Stimulated activated CD4-positive, alpha-beta T cell treated with anti-CD3 and anti-CD28 coated beads, Interleukin-2, amount 100 ng/mL, for 48 hours (primary cell): ENCODE measurements around the gene POGZ.
"Not testable (repeated sequence)": the region's sequence is repeated elsewhere in the genome, so short reads cannot be mapped to it uniquely, and the experiment has no call there.

Source experiments
- DNase-seq, 2 donors: peaks; one replicate each; pipeline ENCODE4 v3.0.0-alpha.2; 2020

The POGZ gene

DNA sequence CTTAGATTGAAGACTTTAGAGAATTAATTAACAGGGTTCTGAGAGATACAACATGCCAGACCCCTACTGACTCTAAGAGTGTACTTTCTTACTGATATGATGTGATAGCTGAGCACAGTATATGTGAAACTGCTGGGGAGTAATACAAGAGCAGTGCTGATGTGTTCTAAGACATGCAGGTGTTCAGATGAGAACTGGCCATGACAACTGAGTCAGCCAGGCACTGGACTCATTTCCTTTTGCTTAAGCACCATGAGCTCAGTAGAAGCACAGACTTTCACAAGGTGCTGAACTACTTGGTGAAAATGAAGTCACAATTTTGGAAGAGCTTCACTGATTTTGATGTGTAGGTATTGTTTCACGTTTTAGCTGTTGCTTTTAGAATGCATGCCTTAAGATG lies 15.9 kb upstream of the POGZ start:
- no peak for DNase-seq

DNA sequence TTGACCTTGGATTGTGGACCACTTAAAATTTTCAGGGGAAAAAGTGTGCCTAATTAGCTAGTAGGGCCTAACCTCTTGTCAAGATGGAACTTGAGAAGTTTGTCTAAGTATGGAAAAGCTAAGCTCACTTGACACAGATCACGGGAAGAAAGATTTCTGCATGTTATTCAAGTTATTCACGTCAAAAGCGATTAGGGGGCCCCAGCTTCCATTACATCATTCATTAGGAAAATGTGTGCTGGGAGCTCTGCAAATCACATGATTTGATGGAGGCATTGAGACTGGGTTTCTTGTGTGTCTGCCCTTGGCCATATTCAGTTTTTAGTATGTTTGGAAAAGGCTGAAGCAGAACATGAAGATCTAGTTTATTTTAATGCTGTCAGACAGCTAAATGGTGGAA lies 15.5 kb upstream of the POGZ start:
- no peak for DNase-seq

DNA sequence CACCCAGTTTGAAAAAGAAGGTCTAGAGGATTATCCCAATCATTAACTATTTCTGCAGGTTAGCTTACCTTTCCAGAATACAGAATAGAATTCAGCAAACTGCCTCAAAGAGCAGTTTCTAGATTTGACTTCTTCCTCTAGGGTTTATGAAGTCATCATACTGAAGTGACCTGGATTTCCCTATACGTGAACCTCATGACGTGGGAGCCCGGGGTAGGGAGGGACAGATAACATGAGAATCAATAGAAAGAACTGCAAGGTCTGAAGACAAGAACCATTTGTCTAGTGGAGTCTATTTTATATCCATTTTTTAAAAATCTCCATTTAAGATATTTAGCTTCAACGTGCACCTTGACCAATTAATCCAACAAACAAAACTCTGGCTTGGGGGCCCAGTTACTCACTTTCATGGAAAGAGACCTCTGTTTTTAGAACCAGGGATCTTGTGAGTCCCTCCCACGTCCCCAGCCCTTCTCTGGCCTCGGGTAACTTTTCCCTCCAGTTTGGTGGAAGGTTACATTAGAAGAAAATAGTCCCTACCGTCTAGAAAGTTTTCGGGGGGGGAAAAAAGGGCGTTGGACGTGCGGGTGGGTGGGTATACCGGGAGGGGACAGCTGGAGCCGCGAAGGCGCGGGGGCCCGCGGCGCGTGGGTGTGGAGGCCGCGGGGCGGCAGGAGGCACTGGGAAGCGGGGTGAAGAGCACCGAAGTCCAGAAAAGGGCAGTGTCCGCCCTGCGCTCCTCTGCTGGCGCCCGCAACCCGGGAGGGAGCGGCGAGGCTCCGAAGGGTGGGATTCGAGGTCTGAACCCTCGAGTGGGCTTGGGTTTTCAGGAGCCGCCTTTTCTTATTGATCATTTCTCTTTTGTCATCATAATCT lies 13.8 kb upstream of the POGZ start:
- peak in 1 of 2 donors; percentile 11 for DNase-seq

DNA sequence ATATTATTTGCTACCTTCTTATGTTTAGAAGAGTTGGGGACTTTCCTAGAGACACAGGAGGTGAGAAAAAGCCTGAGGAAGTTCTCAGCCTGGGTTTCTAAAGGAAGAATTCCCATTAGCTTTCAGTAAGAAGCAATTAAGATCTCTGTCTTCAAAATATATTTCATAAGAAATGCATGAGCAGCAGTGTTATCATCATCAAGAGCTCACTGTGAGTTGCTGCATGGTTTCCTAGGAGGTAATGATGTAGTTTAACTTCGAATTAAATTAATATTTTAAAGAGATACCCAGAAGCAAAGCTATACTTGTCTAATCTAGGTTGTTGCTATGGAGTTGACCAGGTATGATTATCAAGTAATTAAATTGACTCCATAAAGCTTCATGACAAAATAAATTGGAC lies 5.7 kb upstream of the POGZ start:
- no peak for DNase-seq

DNA sequence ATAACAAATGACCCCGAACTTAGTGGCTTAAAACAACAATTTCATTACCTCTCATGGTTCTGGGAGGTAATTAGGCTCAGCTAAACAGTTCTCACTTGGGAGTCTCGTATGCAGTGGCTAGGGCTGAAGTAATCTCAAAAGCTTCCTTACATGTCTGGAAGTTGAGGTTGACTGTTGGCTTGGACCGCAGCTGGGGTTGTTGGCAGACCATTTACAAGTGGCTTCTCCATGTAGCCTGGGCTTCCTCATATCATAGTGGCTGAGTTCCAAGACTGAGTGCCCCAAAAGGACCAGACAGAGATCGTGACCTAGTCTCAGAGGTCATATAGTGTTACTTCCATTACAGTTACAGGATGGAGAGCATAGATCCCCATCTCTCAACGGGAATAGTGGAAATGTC lies 2.4 kb upstream of the POGZ start:
- DNase-seq = no peak

DNA sequence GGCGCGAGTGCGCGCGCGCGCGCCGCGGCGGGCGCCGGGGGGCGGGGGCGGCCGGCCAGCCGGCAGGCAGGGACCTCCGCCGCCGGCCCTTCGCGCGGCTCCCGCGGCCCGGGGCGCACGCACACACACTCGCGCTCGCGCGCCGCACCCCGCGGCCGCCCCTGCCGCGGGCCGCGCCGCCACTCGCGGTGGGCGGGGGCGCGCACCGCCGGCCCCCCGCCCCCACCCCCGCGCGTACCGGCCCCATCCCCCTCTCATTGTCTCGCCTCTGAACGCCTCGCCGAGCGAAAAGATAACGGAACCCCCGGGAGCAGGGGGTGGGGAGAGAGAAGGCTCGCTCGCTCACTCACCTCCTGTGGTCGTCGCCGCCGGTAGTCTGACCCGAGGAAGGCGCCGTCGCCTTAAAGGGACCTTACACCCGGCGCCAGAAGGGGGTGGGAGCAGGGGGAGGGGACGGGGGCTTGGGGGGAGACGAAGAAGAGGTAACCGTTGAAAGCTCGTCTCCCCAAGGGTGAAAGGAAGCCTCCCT lies 428 bp downstream of the POGZ start:
- DNase-seq = peak; percentile 25 to 37

DNA sequence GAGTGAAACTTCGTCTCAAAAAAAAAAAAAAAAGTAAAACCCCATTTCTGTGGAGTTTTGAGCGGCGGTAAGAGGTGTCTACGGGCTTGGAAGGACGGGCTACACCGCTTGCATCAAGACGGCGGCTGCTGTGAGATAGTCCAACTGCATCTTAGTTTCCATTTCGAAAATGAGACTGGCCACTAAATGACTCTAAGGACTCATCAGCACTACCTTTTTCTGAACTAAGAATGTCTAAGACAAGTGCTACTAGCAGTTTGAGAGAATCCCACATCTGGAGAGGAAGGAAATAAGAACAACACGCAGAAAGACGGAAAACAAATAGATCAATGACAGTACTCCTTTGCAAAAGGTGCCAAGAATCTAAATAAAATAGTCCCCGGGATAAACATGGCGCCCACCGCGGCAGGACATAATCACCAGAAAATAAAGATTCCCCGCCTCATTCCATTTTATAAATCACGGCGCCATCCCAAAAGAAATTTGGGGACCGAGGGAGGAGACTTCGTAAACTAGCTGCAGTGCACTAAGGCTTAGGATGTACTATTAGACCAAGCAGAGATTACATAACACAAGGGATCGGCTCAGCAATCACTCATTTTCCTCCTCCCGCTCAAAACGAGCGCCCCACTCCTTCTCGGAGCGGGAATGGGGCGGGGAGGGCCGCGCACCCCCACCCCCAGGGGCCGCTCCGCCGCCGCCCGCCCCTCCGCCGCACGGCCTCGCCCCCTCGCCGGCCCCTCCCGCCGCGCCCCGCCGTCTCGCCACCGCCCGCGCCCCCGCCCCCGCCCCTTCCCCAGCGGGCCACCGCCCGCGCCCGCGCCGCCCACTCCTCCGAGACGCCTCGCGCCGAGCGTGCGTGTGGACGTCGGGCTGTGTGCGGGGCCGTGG lies 1.1 kb downstream of the POGZ start:
- peak; percentile 31 to 36 for DNase-seq

DNA sequence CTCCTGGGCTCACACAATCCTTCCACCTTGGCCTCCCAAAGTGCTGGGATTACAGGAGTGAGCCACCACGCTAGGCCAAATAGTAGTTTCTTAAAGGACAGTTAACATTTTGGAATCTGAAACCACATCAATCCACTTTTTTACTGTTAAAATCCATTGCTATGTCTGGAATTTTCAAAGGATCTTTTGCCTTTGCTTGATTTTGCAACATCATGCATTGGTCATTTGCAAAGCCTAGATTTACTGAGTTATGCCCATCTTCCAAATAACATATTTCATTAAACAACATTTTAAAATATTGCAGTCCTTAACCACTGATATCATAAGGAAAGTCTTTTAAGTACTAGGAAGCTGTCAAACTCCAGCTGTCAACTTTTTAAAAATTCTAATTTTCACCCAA lies 3.3 kb downstream of the POGZ start:
- no peak for DNase-seq

DNA sequence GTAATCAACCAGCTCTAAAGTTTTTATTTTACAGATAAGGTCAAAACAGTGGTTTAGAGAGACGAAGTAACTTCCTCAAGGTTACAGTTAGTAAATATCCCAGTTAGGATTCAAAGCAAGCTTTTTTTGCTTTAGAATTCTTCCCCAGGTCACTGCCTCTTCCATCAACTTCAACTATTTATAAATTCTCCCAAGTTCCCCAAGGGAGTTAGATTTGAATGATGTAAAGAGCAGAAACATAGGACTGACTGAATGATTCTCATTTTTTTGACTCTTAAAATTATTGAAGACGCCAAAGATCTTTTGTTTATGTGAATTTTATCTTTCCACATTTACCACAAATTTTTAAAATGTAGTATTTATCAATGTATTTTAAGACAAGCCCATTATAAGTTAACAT lies 4.1 kb downstream of the POGZ start:
- DNase-seq = no peak

DNA sequence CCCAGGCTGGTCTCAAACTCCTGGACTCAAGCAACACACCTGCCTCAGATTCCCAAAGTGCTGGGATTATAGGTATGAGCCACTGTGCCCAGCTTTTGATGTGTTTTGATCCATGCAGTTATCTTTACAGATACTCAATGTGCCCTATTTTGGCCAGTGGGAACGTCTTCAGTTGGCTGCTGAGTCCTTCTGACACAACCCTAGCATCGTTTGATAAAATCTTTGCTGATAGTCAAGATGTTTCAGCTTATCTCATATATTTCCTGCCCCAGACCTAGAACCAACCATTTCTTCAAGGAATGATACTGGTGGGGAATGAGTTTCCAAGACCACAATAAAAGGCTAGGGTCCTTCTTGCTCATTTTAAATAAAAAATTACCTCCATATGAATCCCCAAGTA lies 11.6 kb downstream of the POGZ start:
- no peak for DNase-seq

DNA sequence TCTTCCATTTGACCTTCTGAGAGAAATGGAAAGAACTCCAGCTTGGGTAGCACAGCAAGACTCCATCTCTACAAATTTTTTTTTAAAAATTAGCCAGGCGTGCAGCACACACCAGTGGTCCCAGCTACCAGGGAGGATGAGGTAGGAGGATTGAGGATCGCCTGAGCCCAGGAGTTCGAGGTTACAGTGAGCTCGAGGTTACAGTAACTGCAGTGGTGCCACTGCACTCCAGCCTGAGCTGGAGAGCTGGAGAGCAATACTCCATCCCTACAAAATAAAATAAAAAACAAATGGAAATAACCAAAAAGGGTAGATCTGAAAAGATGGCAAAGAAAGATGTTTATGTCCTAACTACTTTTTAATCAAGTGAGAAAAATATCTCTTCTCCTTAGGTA lies 14.5 kb downstream of the POGZ start:
- DNase-seq = no peak

DNA sequence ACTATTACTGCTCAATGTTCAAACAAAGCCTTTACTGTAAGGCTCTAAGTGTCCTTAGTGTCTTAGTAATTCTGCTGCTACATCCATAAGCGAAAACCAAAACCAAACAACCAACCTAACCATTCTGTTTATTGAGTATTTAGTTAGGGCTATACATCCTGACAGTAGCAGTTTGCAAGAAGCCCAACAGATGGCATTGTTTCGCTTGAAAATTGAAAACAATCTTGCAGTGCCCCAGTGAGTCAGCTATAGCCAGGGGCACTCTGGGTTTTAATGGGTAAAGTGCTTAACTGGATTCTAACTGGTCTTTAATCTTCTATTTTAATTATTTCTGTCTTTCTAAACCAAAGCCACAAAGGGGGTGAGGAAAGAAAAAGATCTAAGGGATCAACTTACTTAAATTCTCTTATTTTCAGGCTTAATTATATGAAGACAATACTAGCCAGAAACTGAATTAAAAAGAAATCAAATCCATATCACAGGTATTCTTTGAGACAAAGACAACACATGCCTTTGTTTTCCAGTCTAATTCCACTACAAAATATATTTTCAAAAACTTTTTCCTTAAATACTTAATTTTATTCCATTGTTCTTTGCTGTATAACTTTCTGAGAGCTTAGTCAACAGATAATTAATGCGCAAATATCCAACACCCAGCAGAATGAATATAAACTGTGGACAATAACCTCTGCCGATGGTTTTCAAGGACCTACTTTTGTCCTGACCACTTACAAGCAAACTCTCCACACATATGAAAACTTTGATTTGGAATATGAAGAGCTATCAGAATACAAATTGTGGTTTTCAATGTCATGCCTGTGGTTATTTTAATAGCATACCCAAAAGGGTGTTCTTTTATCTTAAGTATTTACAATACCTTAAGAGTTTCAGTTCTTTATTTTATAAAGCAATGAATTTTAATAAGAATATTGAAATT lies 15.2 kb downstream of the POGZ start:
- DNase-seq = peak; percentile 54 to 67

DNA sequence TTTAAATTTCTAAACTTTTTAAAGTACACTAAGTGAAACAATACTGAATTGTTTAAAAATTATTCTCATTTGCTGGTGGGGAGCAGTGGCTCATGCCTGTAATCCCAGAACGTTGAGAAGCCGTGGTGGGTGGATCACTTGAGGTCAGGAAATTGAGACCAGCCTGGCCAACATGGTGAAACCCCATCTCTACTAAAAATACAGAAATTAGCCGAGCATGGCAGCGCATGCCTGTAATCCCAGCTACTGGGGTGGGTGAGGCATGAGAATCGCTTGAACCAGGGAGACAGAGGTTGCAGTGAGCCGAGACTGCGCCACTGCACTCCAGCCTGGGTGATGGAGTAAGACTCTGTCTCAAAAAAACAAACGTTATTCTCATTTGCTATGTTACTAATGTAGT lies 21.9 kb downstream of the POGZ start:
- DNase-seq = not testable (repeated sequence)

DNA sequence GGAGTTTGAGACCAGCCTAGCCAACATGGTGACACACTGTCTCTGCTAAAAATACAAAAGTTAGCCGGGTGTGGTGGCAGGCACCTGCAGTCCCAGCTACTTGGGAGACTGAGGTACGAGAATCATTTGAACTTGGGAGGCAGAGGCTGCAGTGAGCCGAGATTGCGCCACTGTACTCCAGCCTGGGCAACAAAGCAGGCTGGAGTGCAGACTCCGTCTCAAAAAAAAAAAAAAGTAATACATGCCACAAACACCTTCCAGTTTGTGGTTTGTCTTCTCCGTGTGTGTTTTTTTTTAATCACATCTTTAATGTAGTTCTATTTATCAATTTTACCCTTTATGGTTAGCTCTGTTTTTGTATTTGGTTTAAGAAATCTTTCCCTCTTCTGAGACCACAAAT lies 22.3 kb downstream of the POGZ start:
- DNase-seq = no peak

DNA sequence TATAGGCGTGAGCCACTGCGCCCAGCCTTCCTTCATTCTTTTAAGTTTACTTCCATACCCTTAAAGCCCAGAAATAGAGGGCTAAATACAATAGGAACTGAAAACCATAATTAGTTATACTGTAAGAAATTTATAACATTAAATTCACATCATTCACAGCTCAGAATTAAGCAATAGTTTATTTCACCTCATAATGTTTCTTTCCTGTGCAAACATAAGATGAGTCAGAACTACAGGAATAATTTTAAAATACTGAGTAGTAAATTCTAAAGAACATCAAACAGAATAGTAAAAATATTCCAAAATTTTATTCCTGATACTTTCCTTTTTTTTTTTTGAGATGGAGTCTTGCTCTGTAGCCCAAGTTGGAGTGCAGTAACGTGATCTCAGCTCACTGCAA lies 24.1 kb downstream of the POGZ start:
- DNase-seq = no peak

DNA sequence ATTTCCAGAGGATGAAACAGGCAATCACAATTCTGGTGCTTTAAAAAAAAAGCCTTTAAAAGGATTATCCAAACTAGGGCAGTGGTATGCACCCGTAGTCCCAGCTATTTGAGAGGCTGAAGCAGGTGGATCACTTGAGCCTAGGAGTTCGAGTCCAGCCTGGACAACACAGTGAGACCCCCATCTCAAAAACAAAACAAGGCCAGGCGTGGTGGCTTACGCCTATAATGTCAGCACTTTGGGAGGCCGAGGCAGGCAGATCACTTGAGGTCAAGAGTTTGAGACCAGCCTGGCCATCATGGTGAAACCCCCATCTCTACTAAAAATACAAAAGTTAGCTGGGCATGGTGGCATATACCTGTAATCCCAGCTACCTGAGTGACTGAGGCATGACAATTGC lies 25.5 kb downstream of the POGZ start:
- DNase-seq = not testable (repeated sequence)

DNA sequence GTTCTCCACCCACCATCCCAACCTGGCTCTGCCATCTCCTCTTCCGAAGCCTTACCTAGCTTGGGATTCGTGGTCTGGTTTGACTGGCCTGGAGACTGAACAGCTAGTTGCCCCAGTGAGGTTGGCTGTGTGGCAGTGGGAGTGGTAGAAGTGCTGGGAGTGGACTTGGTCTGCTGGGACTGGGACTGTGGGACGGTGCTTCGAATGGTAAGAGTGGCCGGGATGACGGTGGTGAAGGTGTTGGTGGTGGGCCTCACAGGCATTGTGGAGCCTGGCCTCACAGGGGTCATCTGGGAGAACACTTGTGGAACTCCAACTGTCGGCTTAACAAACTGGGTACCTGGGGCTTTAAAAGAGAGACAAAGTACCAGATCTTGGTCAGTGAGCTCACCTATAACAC lies 31.2 kb downstream of the POGZ start:
- DNase-seq = no peak

DNA sequence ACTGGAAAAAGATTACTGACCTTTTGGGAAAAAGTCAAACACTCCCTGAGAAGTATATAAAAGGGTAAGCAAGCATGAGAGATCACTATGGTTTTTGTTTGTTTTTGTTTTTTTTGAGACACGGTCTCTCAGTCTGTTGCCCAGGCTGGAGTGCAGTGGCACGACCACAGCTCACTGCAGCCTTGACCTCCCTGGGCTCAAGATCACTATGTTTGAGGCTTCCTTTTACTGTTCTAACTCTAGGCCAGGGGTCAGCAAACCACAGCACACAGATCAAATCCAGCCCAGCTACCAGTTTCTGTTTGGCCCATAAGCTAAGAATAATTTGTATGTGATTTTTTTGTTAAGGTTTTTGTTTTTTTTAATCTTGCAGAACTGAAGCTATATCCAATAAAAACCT lies 34.2 kb downstream of the POGZ start:
- no peak for DNase-seq

DNA sequence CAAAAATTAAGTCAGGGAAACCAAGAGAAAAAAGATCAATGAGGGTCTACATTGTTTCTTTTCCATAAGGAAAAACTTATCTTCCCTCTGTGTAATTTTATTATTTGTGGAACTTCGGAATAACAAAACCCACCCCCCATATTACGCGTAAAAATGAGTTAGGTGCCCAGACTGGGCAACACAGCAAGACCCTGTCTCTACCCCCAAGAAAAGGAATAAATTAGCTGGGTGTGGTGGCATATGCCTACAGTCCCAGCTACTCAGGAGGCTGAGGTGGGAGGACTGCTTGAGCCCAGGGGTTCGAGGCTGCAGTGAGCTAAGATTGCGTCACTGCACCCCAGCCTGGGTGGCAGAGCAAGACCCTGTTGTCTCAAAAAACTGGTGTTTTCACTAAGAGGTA lies 39.5 kb downstream of the POGZ start:
- DNase-seq = no peak

DNA sequence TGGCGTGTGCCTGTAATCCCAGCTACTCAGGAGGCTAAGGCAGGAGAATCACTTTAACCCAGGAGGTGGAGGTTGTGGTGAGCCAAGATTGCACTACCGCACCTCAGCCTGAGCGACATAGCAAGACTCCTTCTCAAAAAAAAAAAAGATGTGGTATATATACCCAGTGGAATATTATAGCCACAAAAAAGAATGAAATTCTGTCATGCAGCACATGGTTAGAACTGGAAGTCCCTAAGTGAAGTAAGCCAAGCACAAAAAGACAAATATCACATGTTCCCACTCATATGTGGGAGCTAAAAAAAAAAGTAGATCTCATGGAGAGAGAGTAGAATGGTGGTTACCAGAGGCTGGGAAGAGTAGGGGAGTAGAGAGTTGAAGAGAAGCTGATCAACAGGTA lies 41.2 kb downstream of the POGZ start:
- DNase-seq = no peak

DNA sequence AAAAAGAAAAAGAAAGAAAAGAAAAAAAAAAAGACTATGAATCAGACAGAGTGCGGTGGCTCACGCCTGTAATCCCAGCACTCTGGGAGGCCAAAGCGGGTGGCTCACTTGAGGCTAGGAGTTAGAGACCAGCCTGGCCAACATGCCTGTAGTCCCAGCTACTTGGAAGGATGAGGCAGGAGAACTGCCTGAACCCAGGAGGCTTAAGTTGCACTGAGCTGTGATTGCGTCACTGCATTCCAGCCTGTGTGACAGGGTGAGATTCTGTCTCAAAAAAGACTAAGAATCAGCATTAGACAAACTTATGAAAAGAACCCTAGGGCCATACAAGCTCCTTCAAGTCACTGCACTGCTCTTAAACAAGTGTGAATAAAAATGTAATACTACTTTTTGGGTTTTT lies 43.1 kb downstream of the POGZ start:
- DNase-seq = no peak

DNA sequence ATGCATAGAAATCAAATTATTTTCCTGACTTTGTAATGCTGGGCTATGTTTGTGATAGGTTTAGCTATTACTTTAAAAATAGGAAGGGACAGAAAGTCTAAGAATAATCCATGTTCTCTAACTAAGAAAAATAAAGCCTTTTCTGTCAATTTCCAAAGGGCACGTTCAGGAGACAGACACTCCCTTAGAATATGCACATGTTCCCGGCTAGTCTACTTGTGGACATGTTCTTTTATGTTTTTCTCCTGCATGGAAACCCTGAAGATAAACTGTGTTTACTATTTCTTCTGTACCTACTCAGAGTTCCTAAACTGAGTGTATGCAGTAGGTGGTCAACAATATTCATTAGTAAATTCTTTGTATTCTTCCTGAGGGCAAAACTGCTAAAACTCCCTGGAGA lies 47.4 kb downstream of the POGZ start:
- DNase-seq = no peak

DNA sequence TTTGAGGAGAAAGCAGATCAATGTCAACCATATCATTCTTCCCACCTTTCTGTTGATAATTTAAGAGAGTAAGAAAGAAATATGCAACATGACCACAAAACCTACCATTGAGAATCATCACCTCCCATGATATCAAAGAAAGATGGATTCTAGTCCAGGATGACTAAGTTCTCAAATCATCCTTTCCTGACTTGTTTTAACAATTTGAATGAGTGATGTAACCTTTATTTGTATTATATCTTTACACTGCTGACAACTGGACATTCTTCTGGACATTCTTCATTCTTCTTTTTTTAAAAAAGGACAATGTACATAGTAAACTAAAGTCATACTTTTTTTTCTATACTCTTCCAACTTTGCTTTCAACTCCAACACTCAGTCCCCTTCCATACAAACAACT lies 50.4 kb downstream of the POGZ start:
- no peak for DNase-seq
